ENCODE measurements around the gene ALK.

DNA sequence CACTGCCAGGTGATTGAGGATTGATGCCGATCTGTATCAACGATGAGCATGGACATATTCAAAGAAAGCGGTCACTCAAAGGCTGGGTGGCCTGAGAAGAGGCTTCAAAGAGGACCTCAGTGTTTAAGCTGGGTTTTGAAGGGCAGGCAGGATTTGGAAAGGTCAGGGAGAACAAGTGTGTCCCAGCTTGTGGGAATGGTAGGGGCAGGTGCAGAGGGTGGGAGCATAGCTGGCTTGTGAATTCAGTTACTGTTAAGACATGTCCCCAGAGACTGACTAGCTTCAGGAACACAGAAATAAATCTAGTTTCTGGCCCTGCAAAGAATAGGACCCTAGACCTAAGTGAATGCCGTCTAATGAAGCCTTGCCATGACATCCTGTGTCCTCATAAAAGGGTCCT is 442.7 kb downstream of the ALK start:
- TF ChIP-seq, protein P1, sequence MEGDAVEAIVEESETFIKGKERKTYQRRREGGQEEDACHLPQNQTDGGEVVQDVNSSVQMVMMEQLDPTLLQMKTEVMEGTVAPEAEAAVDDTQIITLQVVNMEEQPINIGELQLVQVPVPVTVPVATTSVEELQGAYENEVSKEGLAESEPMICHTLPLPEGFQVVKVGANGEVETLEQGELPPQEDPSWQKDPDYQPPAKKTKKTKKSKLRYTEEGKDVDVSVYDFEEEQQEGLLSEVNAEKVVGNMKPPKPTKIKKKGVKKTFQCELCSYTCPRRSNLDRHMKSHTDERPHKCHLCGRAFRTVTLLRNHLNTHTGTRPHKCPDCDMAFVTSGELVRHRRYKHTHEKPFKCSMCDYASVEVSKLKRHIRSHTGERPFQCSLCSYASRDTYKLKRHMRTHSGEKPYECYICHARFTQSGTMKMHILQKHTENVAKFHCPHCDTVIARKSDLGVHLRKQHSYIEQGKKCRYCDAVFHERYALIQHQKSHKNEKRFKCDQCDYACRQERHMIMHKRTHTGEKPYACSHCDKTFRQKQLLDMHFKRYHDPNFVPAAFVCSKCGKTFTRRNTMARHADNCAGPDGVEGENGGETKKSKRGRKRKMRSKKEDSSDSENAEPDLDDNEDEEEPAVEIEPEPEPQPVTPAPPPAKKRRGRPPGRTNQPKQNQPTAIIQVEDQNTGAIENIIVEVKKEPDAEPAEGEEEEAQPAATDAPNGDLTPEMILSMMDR (conservative IDR thresholded peaks at IDR 0.05) = no peak
- no peak for TF ChIP-seq ZFX (IDR thresholded peaks at IDR 0.05)
